ENCODE data around the gene COL27A1. TPM values are rescaled to one million over a fixed set of nuclear protein-coding genes. Genes with fewer than 3 reads are reported as not detected.

The COL27A1 gene
- total RNA-seq, 2 experiments from 2014 or later: 8.4 to 9.7 TPM

- Mint-ChIP-seq H3K9me3 (no peaks in the 10 kb centered on the region), H3K27me3 (no peaks in the 10 kb centered on the region), H3K4me1 (ENCODE audit: low read depth) (peaks cover 67% of the 10 kb centered on the region), H3K4me3 (peak overlapping the region; percentile 66), H3K36me3 (ENCODE audit: low read depth) (peaks cover 79% of the 10 kb centered on the region), H3K27ac (peak overlapping the region; percentile 100)
- ChIA-PET POLR2A (interaction anchor here (0.9 to 18.4 kb wide), 9 partner anchors 9 to 48 kb away, joined by 3 to 277 read pairs (median 4); partner anchors contain the start of gene AKNA), CTCF (interaction anchor here (0.7 to 2.1 kb wide), 4 partner anchors 10 to 40 kb away, joined by 3 to 11 read pairs (median 8); no protein-coding TSS in a partner anchor)
- ATAC-seq: no peak
- intact Hi-C loops (cut with micrococcal nuclease): loop anchor here (2.0 kb wide), 1 partner anchor 35 kb away; no protein-coding TSS in a partner anchor
- no peak for DNase-seq
- TF ChIP-seq, protein P1, sequence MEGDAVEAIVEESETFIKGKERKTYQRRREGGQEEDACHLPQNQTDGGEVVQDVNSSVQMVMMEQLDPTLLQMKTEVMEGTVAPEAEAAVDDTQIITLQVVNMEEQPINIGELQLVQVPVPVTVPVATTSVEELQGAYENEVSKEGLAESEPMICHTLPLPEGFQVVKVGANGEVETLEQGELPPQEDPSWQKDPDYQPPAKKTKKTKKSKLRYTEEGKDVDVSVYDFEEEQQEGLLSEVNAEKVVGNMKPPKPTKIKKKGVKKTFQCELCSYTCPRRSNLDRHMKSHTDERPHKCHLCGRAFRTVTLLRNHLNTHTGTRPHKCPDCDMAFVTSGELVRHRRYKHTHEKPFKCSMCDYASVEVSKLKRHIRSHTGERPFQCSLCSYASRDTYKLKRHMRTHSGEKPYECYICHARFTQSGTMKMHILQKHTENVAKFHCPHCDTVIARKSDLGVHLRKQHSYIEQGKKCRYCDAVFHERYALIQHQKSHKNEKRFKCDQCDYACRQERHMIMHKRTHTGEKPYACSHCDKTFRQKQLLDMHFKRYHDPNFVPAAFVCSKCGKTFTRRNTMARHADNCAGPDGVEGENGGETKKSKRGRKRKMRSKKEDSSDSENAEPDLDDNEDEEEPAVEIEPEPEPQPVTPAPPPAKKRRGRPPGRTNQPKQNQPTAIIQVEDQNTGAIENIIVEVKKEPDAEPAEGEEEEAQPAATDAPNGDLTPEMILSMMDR (IDR thresholded peaks at IDR 0.05): no peak
Measured at GRCh38 chr9:114349713-114350480, 194.6 kb downstream of the COL27A1 start.

- H3K4me1 Mint-ChIP-seq (ENCODE audit: low read depth): peaks cover 67% of the 10 kb centered on the region
- peaks cover 71% of the 10 kb centered on the region for H3K36me3 Mint-ChIP-seq (ENCODE audit: low read depth)
- intact Hi-C loops (cut with micrococcal nuclease): no loop called here
- ATAC-seq: no peak
- no peaks in the 10 kb centered on the region for H3K9me3 Mint-ChIP-seq
- H3K27ac Mint-ChIP-seq: peak overlapping the region; percentile 100
- peak; percentile 60 for DNase-seq
- no peak overlapping the region for H3K4me3 Mint-ChIP-seq
- CTCF ChIA-PET: interaction anchor here (0.7 to 2.1 kb wide), 5 partner anchors 11 to 39 kb away, joined by 3 to 11 read pairs (median 6); no protein-coding TSS in a partner anchor
- TF ChIP-seq, protein P1 (IDR thresholded peaks at IDR 0.05): no peak
- H3K27me3 Mint-ChIP-seq: no peaks in the 10 kb centered on the region
- POLR2A ChIA-PET: interaction anchor here (0.9 to 18.4 kb wide), 4 partner anchors 12 to 34 kb away, joined by 3 to 277 read pairs (median 17); partner anchors contain the start of gene AKNA
Measured at GRCh38 chr9:114350636-114351401, 195.5 kb downstream of the COL27A1 start.

DNA sequence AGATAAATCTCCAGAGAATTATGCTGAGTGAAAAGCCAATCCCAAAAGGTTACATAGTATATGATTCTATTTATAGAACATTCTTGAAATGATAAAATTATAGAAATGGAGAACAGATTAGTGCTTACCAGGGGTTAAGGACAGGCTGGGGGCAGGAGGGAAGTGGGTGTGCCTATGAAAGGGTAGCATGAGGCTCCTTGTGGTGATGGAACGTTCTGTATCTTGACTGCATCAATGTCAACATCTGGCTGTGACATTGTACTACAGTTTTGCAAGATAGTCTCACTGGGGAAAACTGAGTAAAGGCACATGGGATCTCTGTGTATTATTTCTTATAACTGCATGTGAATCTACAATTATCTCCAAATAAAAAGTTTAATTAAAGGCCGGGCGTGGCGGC is 196.6 kb downstream of the COL27A1 start:
- ATAC-seq (no peak), DNase-seq (no peak)
- no peaks in the 10 kb centered on the region for H3K9me3 Mint-ChIP-seq
- POLR2A ChIA-PET: interaction anchor here (0.6 to 18.4 kb wide), 4 partner anchors 12 to 33 kb away, joined by 3 to 277 read pairs (median 8); partner anchors contain the start of gene AKNA
- CTCF ChIA-PET: interaction anchor here (0.7 to 1.5 kb wide), 3 partner anchors 12 to 48 kb away, joined by 3 to 6 read pairs (median 5); no protein-coding TSS in a partner anchor
- no peaks in the 10 kb centered on the region for H3K27me3 Mint-ChIP-seq
- peak overlapping the region; percentile 82 for H3K27ac Mint-ChIP-seq
- peaks cover 69% of the 10 kb centered on the region for H3K36me3 Mint-ChIP-seq (ENCODE audit: low read depth)
- intact Hi-C loops (cut with micrococcal nuclease): no loop called here
- H3K4me1 Mint-ChIP-seq (ENCODE audit: low read depth): peaks cover 65% of the 10 kb centered on the region
- no peak overlapping the region for H3K4me3 Mint-ChIP-seq
- TF ChIP-seq, protein P1 (IDR thresholded peaks at IDR 0.05): no peak

DNA sequence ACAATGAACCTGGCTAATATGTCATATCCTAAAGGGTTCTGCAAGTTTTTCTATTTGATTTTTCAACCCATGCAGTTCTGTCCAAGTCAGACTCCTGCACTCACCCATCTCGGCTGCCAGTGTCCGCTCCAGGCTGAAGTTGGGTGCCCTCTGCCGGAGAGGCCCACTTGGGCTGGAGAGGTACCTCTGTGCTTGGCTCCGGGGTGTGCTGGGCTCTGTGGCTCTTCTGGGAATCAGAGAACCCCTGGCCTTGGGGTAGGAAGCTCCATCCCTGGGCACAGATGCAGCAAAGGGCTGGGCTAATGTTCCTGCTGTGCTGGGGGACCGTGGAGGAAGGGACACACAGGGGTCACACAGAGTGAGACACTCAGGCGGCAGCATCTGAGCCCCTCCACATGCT is 200.5 kb downstream of the COL27A1 start:
- peaks cover 66% of the 10 kb centered on the region for H3K36me3 Mint-ChIP-seq (ENCODE audit: low read depth)

More for the DNA sequence above, 200.5 kb downstream of the COL27A1 start:
- intact Hi-C loops (cut with micrococcal nuclease): no loop called here
- DNase-seq (no peak), ATAC-seq (no peak)
- Mint-ChIP-seq H3K27ac (peak overlapping the region; percentile 38), H3K4me1 (ENCODE audit: low read depth) (peaks cover 54% of the 10 kb centered on the region), H3K9me3 (no peaks in the 10 kb centered on the region), H3K4me3 (no peak overlapping the region), H3K27me3 (no peaks in the 10 kb centered on the region)
- ChIA-PET POLR2A (interaction anchor here (1.0 to 4.2 kb wide), 10 partner anchors 9 to 39 kb away, joined by 3 to 21 read pairs (median 4); no protein-coding TSS in a partner anchor), CTCF (no interaction called here)
- TF ChIP-seq, protein P1 (IDR thresholded peaks at IDR 0.05): no peak
